MV-4-11 (cell line): ENCODE data around the gene SPATA31A7.
"Not testable (repeated sequence)": the region's sequence is repeated elsewhere in the genome, so short reads cannot be mapped to it uniquely, and the experiment has no call there.

ENCODE experiments used
- DNase-seq: peaks from one replicate; lab custom pipeline; 2025; lab: John Stamatoyannopoulos, UW

The SPATA31A7 gene

DNA sequence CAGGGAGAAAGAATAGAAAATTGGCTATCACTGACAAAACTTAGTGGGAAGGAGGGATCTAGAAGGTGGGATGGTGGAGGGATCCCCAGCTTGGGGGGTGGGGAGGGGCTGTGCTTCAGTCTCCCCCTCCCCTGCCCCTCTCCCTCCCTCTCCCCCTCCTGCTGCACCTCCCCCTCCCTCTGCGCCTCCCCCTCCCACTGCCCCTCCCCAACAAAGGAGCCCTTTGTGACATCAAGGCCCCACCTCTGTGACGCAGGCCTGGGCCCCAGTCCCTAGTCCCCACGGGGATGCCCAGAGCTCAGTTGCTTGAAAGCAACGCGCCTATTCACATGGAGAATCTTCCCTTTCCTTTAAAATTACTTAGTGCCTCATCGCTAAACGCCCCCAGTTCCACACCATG lies at the start of gene SPATA31A7:
Gene SPATA31A7, plus strand, starts transcription at position 301 of the 400 bp plus-strand sequence. Its CDS starts 29 bp downstream, at position 330.
- DNase-seq: not testable (repeated sequence)

- DNase-seq: not testable (repeated sequence)
These were observed 36.6 kb downstream of the SPATA31A7 start for GRCh38 chr9:61226438-61226837.
